Body of pancreas (tissue), 4 donors: ENCODE measurements around the gene RELA. TPM values are rescaled to one million over a fixed set of nuclear protein-coding genes. Genes with fewer than 3 reads are reported as not detected.

Source experiments
- ATAC-seq: fragments of 150-250 bp; one replicate; pipeline ENCODE4 v1.9.1; 2016
- DNase-seq, 4 donors: peaks; one replicate each; pipeline ENCODE4 v3.0.0-alpha.2; 2019
- H3K27ac ChIP-seq, 4 donors: fragments of 200-600 bp; sonication (generic); 1 replicate in 3 of 4; 2 replicates in 1 of 4; pipeline versions ENCODE4 v1.5.1 to v1.6.1; 2016 to 2019; ENCODE audit warnings: mild to moderate bottlenecking in 1 of 4, mixed read lengths in 1 of 4, moderate library complexity in 1 of 4
- H3K27me3 ChIP-seq, 2 donors: fragments of 200-600 bp; sonication (generic); one replicate each; pipeline ENCODE4 v1.6.0; 2016; ENCODE audit warnings: mild to moderate bottlenecking in 1 of 2
- H3K36me3 ChIP-seq, 2 donors: fragments of 200-600 bp; sonication (generic); replicated peaks in 1 of 2; 2 replicates each; pipeline ENCODE4 v1.5.1; 2016; ENCODE audit warnings: low read depth in 2 of 2; ENCODE audit not compliant: insufficient read depth in 1 of 2
- H3K4me1 ChIP-seq: fragments of 200-600 bp; sonication (generic); one replicate; pipeline ENCODE4 v1.6.0; 2016
- H3K4me3 ChIP-seq, 2 donors: fragments of 200-600 bp; sonication (generic); 1 replicate in 1 of 2; 2 replicates in 1 of 2; pipeline ENCODE4 v1.5.1; 2016 to 2019
- H3K9me3 ChIP-seq, 3 donors: fragments of 200-600 bp; sonication (generic); 1 replicate in 2 of 3; 2 replicates in 1 of 3; pipeline ENCODE4 v1.5.1; 2016
- CTCF ChIP-seq, 7 experiments: fragments of 450-650 bp in 4 of 7; fragments of 200-600 bp in 3 of 7; sonication (generic) in 3 of 7; IDR thresholded peaks; one replicate each; pipeline ENCODE4 v1.5.1; 2016 to 2019; ENCODE audit warnings: antibody characterized with exemption in 7 of 7
- POLR2A ChIP-seq, 3 donors: fragments of 450-650 bp; IDR thresholded peaks; one replicate each; pipeline ENCODE4 v1.6.1; 2016; ENCODE audit warnings: antibody characterized with exemption in 3 of 3, mild to moderate bottlenecking in 2 of 3
- WGBS, 2 donors: methylation state at CpG; one replicate each; pipeline ENCODE4 v1.1.5; 2017; 5-methylcytosine and 5-hydroxymethylcytosine counted together
- intact Hi-C: fragments of 100-400 bp; cut with DNase I; formaldehyde crosslinking; loops from one replicate; pipeline ENCODE4 v1.15.1; 2023
- total RNA-seq, 2 donors: library from RNA; depleted of rRNA; stranded (reverse); fragments of >200 nt; gene quantifications; one replicate each; pipeline ENCODE4 v1.1.0, GENCODE V29; 2016

RELA gene
- total RNA-seq, 2 donors from 2014 or later: 27.5 to 45.8 TPM

- H3K4me1 ChIP-seq: peaks cover 9% of the 10 kb centered on the region
- H3K36me3 ChIP-seq: no peaks in the 10 kb centered on the region
- no peaks in the 10 kb centered on the region for H3K27me3 ChIP-seq
- DNase-seq: no peak
- H3K27ac ChIP-seq: no peak overlapping the region
- intact Hi-C loops: loop anchor here (5.0 kb wide), 1 partner anchor 292 kb away; no protein-coding TSS in a partner anchor
- no peaks in the 10 kb centered on the region for H3K9me3 ChIP-seq
- no peak for ATAC-seq
- 53 to 57% methylated on average over 3 of the region's 3 CpGs for WGBS, 2 donors
- no peak overlapping the region for H3K4me3 ChIP-seq
- TF ChIP-seq CTCF (IDR thresholded peaks at IDR 0.05) (no peak), POLR2A (IDR thresholded peaks at IDR 0.05) (no peak)
Measured at GRCh38 chr11:65700399-65700798, 37.7 kb upstream of the RELA start.

GRCh38 chr11:65699306-65699705 is 36.6 kb upstream of the RELA start:
- no peak for DNase-seq
- ATAC-seq: no peak
- intact Hi-C loops: no loop called here
- H3K4me3 ChIP-seq: no peak overlapping the region
- no peaks in the 10 kb centered on the region for H3K9me3 ChIP-seq
- peaks cover 13% of the 10 kb centered on the region for H3K4me1 ChIP-seq
- H3K36me3 ChIP-seq: no peaks in the 10 kb centered on the region
- H3K27ac ChIP-seq: no peak overlapping the region
- H3K27me3 ChIP-seq: no peaks in the 10 kb centered on the region
- 59 to 80% methylated on average over 7 of the region's 7 CpGs for WGBS, 2 donors
- TF ChIP-seq POLR2A (IDR thresholded peaks at IDR 0.05) (no peak), CTCF (IDR thresholded peaks at IDR 0.05) (no peak)

GRCh38 chr11:65698205-65698604 is 35.5 kb upstream of the RELA start:
- ATAC-seq: peak; percentile 35

DNA sequence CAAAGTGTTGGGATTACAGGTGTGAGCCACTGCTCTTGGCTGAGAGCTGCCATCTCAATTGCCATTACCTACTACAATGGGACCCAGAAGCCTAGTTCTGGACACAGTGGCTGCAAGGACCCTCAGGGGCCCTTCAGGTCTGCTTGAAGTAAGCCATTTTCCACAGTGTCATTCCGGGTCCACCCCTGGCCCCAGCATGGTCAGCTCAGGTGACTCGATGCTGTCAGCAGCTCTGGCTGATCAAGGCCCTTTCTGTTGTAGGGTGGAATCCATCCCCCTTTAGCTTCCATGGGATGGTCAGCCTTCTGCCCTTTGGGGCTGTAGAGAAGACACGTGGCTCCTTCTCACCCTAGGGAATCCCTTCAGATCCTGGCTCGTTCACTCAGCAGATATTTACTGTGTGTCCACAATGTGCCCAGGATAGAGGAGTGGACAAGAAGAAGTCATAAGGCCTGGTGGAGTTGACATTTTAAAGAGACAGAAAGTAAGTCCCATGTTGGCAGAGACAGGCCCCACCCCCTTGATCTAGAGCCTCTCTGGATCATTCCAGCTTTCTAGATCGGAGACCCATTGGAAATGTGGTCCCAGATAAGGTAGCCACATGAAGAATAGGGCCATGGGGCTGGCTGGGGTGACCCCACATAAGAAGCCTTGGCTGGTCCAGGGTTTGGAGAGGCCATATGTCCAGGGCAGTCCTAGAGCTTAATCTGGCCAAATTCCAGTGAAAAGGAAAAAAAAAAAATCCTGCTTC is 34.3 kb upstream of the RELA start:
- ATAC-seq: no peak
- intact Hi-C loops: no loop called here
- Histone ChIP-seq H3K4me1 (peaks cover 13% of the 10 kb centered on the region), H3K27ac (no peak overlapping the region), H3K9me3 (no peaks in the 10 kb centered on the region), H3K36me3 (no peaks in the 10 kb centered on the region), H3K4me3 (no peak overlapping the region), H3K27me3 (no peaks in the 10 kb centered on the region)
- WGBS, 2 donors: 79 to 82% methylated on average over 5 of the region's 5 CpGs
- TF ChIP-seq POLR2A (IDR thresholded peaks at IDR 0.05): no peak
- TF ChIP-seq CTCF (IDR thresholded peaks at IDR 0.05): no peak
- no peak for DNase-seq

More at GRCh38 chr11:65698205-65698604, 35.5 kb upstream of the RELA start:
- no peaks in the 10 kb centered on the region for H3K27me3 ChIP-seq
- no peak for TF ChIP-seq CTCF (IDR thresholded peaks at IDR 0.05)
- no peak for TF ChIP-seq POLR2A (IDR thresholded peaks at IDR 0.05)
- DNase-seq: no peak
- peaks cover 13% of the 10 kb centered on the region for H3K4me1 ChIP-seq
- no peaks in the 10 kb centered on the region for H3K9me3 ChIP-seq
- intact Hi-C loops: no loop called here
- no peaks in the 10 kb centered on the region for H3K36me3 ChIP-seq
- WGBS, 2 donors: 21 to 71% methylated on average over 8 of the region's 8 CpGs
- H3K4me3 ChIP-seq: no peak overlapping the region
- H3K27ac ChIP-seq: no peak overlapping the region
